Activated CD4-positive, alpha-beta T cell treated with anti-CD3 and anti-CD28 coated beads, Interleukin-2, Interleukin-4, amounts not matched to agents 100 ng/mL and 50 ng/mL, durations not matched to agents 16 hours and 8 hours (primary cell): Measurements from ENCODE around the gene CLCN2.

Experiments
- DNase-seq: peaks from one replicate; pipeline ENCODE4 v3.0.0-alpha.2; 2020; ENCODE audit warnings: low spot score

The CLCN2 gene

DNA sequence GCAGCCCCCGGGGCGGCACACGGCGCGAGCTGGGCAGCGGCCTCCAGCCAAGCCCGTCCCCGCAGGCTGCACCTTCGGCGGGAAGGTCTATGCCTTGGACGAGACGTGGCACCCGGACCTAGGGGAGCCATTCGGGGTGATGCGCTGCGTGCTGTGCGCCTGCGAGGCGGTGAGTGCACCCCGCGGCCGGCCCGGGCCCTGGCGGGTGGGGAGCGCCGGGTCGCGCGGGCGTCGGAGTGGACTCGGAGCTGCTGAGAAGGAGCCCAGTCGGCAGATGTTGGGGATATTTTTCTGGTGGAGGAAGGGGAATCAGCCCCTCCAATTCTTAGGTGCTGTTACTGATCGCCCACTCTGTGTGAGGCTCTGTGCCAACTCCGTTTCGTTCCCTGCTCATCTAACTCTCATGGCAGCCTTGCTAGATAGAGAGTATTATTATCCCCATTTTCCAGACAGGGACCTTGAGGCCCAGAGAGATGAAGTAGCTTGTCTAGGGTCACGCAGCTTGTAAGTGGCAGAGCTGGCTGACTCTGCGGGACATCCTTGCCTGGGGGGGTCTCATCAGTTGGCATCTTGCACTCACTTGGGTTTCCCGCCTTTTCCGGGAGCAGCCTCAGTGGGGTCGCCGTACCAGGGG is 19.3 kb upstream of the CLCN2 start:
- no peak for DNase-seq

DNA sequence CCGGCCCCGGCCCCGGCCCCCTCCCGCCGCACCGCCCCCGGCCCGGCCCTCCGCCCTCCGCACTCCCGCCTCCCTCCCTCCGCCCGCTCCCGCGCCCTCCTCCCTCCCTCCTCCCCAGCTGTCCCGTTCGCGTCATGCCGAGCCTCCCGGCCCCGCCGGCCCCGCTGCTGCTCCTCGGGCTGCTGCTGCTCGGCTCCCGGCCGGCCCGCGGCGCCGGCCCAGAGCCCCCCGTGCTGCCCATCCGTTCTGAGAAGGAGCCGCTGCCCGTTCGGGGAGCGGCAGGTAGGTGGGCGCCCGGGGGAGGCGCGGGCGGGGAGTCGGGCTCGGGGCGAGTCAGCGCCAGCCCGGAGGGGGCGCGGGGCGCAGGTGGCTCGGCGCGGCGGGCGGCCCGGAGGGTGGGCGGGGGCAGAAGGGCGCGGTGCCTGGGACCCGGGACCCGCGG is 18.8 kb upstream of the CLCN2 start:
- no peak for DNase-seq

DNA sequence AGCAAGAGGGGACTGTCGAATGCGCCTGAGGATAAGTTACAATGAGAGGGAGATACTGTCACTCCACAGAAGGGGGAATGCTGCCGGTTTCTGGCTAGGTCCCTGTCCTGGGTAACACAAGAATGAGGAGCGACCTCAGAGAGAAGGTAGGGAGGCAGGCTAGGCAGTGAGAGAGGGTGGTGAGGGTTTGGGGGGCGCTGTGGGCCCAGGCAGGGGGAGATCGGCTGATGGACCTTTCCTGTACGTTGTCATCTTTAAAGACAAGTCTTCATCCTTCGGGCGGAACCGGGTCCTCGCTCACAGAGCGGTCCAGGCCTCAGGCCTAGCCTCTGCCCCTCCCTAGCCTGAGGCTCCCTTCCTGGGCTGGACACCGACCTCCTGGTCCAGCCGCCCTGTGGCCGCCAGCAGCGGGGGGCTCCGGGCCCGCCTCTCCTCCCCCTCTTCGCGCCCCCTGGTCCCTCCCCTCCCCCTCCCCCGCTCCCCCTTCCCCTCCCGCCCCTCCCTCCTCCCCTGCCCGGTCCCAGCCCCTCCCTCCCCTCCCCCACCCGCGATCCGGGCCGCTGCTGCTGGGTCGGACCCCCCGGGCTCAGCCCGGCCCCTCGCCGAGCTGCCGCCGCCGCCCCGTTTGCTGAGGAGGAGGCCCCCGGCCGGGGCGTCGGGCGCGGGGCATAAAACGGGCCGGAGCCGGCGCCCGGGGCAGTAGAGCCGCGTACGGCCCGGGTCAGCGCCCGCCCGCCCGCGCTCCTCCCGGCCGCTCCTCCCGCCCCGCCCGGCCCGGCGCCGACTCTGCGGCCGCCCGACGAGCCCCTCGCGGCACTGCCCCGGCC is 18.2 kb upstream of the CLCN2 start, which contains the start of gene CHRD:
TSS of gene CHRD (plus strand) at position 697 of the 827 bp plus-strand sequence. CDS start 265 bp downstream, outside the sequence.
- DNase-seq, result no peak

DNA sequence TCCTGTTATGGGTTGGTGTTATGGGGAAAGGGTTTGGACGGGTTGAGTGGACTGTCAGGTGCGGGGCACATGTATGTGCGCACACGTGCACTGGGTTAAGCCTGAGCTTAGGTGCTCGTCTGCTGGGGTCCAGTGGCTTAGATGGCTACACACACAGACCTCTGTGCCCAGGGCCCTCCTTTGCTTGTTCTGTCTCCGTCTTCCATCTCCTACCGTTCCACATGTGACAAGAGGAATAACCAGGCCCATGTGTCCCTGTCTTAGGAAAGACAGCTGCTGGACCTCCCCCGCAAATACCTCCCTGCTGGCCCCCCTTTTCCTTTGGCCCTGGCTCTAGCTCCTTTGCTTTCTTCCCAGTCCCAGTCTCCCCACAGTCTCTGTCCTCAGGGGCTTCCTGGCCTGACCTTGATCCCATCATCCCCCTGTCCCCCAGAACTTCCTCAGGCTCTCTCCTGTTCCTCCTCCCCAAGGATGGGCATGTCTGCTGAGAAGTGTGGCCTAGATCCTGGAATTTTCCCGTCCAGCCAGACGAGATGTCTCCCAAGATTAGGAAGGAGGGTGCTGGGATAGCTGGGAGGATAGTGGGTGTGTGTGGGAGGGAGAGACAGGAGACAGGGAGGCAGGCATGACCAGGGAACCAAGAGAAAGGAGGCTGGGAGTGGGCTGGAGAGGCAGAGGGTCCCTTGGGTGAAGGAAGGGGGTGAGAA is 17.4 kb upstream of the CLCN2 start:
- no peak for DNase-seq

DNA sequence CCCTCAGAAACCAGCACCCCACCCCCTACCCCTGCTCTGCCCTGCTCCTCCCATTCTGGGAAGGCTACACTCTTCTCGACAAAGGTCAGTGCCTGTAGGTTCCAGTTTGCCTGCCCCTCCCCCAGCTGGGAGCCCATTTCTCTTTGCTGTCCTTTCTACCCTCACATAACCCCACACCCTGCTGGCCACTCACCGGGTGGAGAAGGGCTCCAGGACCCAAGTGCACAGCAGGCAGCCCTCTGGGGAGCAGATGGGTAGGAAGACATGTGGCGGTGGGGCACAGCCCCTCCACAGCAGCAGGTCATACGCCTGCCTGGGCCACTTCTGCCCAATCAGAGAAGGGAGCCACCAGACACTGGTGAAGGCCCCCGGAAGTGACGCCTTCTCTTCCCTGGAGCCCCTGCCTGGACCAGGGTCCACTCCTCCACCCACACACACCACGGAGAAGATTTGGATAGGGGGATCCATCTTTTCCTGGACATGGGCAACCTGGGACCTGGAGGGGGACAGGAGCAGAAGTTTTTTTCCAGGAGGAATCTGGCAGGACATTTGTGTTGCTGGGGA is 16.6 kb upstream of the CLCN2 start, which contains the start of gene THPO:
TSS of gene THPO (minus strand) at position 326 of the 564 bp plus-strand sequence. CDS start 1,948 bp downstream, outside the sequence.
- no peak for DNase-seq

DNA sequence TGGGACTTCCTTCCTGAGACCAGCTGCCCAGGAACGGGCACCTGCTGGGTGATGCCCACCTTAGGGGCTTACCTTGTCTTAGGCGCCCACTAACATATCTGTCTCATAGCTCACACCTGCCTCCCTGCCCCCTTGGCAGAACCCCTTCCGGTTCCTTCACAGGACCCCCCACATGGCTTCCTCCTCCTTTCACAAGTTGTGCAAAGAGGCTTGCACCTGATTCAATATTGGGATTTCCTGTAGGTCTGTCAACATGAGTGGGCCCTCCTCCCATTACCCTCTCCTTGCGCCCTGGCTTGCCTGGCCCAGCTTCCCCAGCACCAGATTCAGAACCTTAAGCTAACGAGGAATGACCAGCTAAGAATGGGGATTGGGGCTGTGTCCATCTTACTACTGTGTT is 16.0 kb upstream of the CLCN2 start:
- DNase-seq, result no peak

DNA sequence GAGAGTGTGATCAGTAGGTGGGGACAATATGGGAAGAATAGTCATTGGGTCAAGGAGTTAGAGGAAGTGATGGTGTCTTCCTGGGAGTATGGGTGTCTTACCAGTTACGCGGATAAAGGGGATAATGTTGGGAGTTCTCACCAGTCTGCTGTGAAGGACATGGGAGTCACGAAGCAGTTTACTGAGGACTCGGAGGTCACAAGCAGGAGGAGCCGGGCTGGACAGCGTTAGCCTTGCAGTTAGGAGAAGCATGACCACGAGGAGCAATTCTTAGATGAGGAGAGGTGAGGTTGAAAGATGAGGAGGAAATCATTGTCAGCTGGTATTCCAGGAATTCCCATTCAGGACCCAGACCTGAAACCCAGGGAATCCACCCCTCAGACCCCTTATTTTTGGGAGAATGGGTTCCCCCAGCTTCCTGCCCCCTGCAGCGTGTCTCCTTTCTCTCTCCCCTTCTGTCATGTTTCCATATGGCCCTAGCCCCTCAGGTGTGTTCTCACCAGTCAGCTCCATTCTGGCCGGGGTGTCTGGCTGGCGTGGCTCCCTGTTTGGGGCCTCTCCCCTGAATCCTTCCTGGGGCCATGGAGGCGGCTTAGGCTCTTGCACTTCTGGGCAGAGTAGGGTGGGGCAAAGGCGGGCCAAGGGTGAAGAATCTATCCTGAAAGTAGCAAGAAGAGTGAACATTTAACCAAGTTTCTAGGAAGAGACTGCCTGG is 14.5 kb upstream of the CLCN2 start:
- no peak for DNase-seq

DNA sequence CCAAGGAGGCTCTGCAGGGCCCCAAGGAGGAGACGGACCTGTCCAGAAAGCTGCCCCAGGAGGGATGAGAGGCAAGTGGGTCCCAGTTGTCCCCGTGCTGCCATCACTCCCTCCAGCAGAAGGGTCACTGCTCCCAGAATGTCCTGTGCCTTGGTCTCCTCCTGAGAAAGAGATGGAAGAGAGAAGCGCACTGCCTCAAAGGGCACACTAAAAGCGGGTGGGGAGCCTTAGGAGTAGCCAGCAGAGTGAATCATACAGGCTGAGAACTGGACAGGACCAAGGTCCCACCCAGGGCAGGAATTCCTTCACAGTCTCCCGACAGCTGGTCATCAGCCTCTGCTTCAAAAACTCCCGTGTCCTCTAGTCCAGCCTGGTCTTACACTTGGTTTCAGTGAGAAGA is 12.0 kb upstream of the CLCN2 start:
- no peak for DNase-seq

DNA sequence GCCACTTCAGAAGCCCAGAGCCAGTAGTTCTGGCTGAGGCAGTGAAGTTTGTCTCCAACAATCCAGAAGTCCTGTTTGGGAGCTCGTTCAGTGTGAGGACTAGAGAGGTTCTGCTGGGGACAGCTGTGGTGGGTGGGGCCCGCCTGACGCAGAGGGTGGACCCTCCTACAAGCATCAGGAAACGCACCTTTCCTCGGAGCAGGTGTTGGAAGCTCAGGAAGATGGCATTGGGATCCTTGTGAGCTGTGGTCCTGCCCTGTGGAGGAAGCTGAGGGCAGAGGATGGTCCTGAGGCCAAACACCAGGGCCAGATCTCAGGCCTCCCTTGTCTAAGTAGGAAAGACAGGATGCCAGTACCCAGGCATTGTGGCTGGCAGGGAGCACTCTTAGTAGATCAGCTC is 11.5 kb upstream of the CLCN2 start:
- no peak for DNase-seq

DNA sequence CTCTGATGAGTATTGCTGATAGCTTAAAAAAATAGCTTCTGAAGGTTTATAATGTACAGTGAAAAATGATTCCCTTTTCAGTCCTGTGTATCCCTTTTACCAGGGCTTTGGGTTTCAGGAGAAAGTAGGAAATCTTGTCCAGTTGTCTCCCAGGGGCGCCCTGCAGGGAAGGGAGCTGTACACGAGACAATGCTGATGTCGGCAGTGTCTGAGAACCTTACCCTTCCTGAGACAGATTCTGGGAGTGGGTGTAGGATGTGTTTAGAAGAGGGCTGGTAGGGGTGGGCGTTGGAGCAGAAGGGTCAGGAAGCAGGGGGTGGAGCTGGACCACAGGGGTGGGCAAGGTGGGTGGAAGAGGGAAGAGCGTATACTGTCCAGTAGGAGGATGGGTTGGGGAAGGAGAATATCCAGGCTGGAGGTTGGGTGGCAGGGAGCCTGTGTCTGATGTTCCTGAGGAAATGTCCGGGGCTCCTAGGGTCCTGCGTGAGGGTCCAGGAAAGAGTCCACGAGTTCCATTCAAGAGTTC is 11.0 kb upstream of the CLCN2 start:
- no peak for DNase-seq

DNA sequence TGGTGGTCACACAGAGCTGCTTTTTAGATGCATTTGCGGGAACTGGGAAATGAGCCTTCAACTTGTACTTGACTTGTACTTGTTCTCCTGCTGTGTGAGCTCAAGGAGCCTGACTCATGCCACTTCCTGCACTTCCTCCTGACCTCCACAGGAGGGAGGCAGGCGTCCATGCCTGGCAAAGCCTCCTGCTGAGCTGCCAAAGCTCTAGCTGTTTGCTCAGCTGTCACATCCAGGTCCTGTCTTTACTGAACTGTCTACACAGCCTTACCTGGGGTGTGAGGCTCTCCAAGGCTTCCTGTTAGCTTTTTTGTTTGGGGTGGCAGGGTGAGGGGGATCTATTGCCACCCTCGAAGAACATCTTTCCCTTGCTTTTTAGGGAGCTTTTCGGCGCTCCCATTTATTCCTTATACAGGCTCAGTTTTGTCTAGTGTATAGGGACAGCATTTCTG is 10.2 kb upstream of the CLCN2 start:
- peak; percentile 68 for DNase-seq

DNA sequence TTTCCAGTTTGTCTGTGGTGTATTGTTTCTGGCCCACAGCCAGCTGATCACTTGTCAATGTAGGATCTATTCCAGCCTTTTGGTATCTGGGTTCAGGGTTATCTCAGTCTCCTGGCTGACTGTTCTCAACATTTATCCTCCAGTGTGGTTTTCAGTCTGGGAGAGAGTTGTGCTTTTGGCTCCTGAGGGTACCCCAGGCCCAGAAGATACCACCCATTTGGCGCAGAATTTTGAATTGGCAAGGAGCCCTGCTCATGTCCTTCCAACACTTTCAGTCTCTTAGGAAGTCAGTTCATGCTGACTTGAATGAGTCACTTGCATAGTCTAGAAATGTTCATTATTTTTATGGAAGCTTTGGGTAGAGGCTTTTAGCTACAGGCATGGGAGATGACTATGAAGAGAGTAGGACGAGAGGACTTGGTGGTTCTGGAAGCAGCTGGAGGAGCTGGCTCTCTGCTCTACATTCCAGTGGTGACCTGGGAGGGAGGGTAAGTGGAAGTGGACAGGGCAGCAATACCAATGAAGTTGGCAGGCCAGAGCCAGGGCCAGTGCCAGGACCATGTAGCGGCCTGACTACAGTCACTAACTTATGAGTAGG is 7.3 kb upstream of the CLCN2 start:
- DNase-seq, result no peak

DNA sequence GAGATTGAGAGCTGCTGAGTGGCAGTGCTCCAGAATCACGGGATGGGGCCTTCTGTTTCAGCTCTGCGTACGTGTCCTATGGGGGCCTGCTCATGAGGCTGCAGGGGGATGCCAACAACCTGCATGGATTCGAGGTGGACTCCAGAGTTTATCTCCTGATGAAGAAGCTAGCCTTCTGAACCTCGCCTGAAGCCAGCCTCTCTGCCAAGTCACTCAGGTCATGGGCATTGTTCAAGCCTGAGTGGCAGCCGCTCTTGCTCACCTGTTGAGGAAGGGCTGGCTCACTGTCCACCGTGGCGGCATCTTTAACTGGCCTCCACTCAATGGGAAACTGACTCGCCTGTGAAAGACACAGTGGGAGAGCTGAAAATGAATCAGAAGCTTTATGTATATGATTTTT is 6.7 kb upstream of the CLCN2 start:
- no peak for DNase-seq

DNA sequence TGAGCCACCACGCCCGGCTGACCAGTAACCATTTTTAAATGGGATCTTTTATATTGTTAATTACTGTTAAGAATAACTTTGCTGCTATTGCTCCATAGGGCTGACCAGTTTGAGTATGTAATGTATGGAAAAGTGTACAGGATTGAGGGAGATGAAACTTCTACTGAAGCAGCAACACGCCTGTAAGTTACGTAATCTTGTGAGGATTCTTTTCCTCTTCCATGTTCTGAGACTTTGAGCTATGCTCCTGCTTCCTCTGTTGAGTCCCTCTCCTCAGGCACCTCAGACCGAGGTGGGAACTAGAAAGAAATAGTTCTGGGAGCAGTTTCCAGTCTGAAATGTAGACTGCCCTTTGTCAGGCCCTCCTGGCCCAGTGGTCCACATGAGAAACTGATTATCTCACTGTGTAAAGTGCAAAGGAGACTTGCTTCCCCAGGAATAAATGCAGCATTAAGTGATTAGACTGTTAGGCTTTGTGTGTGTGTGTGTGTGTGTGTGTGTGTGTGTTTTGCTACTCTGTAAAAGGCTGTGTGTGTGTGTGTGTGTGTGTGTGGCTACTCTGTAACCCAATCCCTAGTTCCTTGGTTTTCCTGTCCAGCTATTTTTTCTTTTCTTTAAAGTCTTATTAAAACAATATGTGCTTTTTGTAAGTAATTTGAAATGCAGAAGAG is 5.3 kb upstream of the CLCN2 start:
- no peak for DNase-seq

DNA sequence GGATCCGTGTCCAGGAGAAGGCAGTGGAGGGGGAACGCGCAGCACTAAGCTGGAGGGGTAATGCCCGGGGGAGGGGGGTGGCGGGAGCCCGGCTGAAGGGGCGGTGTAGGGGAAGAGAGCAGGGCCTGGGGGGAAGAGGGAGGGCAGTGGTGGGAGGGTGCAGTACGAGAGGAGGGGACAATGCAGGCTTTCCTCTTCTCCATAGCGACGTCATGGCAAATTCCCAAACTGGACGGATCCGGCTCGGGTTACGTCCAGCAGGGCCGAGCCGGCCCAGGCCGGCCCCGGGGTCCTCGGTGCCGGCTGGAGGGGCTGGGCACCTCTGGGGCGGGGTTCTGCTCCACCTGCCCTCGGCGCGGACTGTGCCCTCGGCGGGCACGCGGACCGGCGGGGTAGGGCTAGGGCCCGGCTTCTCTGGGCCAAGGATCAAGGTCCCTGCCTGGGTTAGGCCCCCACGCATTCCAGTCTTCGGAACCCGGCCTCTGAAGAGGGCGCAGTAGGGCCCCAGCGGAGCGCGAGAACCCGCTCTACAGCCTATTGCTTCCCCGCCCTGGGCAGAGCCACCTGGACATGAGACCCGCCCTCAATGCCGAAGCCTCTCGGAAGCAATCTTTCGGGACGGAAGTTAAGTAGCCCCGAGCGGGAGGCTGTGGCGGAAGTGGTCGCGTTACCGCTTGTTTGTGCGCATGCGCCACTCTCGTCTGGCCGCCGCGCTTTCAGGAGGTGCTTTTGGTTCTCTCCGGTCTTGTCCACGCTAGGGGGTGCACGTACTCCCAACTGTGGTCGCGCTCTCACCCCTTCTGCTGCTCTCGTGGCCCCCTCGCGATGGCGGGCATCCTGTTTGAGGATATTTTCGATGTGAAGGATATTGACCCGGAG is 1.5 kb upstream of the CLCN2 start:
- peak; percentile 98 for DNase-seq

DNA sequence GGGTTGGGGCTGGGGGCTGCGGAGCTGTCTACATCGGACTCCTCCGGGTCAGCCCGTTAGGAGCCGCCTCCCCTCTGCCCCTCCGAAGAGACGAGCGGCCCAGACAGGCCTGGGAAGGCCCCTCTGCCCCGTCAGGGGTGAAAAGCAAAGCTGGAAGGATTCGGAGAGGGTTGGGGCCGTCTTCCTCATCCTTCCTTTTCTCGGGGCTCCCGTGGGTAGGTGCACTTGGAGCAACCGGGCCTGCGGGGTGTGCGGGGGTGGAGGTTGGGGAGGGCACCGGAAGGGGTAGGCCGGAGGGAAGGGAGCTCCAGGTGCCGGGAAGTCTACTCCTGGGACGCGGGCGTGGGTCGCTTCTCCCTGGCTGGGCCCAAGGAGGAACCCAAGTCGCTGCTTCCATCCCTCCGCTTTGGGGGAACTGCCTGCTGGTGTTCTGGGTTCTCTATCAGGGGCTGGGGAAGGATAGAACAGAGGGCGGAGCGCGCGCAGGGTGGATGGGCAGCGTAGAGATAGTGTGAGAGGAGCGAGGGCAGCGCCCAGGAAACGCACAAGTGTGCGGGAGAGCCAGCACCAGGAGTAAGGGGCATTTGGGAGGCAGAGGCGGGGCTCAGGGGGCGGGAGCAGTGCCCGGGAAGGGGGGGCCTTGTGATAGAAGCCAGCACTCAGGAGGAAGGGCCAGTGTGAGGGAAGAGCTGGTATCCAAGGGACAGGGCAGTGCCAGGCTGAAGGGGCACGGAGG is 695 bp upstream of the CLCN2 start:
- peak; percentile 42 for DNase-seq

DNA sequence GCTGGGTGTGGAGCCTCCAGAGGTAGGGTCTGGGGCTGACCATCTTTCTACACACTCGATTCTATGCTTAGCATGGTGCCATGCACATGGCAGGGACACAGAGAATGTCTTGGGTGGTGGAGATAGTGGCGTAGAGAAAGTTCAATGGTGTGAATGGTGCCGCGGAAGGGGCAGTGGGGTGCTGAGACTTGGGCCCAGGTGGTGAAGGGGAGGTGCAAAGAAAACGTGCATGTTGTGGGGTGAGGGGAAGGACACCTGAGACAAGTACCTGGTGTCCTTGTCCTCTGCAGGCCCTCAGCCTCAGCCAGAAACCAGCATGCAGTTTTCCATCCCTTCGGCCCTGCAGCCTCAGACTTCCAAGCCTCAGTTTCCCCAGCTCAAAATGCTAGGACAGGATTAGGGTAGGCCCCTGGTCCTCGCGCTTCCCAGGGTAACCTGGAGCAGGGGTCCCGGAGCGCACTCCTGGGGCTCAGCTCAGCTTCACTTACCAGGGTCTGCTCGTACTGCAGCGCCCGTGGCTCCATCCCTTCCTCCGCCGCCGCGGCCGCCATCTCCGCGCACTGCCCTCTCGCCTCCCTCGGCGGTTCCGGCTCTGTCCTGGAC is 375 bp downstream of the CLCN2 start:
- DNase-seq, result no peak
